ENCODE data around the gene SHROOM1.
"Not testable (repeated sequence)": the region's sequence is repeated elsewhere in the genome, so short reads cannot be mapped to it uniquely, and the experiment has no call there.

SHROOM1 gene

DNA sequence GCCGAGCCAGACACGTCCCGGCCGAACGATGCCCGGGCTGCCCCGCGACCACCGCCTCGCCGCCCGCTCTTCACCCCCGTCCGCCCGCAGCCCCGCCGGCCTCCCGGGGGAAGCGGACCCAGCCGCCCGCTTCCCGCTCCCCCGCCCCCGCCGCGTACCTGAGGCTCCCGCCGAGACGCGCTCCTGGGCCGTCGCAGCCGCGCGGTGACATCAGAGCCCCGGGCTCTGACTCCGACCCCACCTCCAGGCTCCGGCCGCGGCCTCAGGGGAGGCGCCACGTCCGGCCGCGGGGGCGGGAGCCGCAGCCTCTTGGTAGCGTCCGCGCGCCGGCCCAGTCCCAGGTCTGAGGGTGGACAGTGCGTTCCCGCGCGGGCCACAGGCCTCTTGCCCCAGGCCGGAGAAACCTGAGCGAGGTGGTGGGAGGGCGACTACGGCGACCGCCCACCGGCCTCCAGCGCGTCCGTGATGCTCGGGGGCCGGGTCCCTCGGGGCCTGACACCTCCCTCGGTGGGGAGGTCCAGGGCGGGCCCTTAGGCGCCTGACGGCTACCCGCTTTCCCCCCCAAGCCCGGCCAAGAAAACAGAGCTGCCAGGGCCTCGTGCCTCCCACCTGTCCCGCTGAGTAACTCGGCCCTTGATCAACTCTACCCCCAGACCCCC is at the start of gene SHROOM1:
Gene SHROOM1 (minus strand): TSS at position 212 of the 659 bp plus-strand sequence. CDS start 4,507 bp downstream, outside the sequence.
- peak; percentile 65 for DNase-seq

GRCh38 chr5:132877938-132878337 is 47.5 kb upstream of the SHROOM1 start:
- DNase-seq, result no peak

DNA sequence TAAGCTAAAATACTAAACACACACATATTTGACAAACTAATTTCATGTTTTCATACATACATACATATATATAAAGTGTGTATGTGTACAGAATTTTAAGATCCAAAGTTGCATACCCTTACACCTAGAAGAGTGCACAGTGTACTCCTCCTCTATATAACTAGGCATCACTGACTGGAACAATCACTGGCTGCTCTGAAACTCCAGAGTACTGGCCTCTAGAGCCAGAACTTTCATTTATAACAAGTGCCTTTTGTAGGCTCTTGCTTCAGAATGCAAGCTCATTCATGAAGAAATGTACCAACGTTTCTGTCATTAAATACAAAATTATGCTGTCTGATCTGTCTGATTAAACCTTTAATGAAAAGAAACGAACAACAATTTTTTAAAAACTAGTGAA is 47.0 kb upstream of the SHROOM1 start:
- no peak for DNase-seq

DNA sequence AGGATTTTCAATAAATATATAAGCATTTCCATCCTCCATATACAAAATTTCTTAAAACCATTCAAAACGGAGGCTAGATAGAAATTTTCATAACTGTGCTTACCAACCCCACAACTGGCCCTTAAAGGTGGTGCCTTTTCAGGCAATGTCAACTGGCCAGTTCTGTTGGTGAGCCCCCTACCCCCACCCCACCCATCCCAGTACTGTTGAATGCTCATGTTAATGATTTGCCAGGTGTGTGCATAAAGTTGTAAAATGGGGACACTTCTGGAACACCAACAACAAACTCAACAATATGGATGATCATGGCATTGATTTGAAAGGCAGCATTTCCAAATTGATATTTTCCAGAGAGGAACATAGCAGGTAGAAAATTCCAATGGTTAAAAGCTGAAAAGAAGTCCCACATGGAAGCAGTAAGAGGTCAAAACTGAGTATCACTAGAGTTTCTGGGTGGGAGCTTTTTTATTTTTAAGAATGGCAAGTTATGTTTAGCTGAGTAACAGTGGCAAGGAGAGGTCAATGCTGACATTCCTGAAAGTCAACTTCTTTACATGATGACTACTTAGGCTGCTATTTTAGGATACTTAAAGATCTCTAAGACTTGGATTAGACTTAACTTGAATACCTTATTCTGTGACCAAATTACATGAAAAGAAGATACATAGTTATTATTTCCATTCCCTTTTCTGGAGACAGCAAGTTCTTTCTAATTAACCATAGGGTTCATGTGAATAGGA is 45.7 kb upstream of the SHROOM1 start:
- DNase-seq, result no peak

DNA sequence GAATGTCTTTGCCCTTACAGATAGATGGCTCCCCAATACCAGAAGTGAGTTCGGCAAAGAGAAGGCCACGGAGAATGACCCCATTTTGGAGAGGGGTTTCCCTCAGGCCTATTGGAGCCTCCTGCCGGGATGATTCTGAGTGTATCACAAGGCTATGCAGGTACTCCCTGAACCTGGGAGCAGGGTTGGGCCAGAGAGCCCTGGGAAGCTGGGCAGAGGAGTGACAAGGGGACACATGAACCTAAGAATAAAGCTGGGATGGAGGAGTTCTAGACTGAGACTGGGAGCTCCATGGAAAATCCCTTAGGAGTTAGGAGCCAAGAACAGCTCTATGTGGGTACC is 43.5 kb upstream of the SHROOM1 start:
- no peak for DNase-seq

DNA sequence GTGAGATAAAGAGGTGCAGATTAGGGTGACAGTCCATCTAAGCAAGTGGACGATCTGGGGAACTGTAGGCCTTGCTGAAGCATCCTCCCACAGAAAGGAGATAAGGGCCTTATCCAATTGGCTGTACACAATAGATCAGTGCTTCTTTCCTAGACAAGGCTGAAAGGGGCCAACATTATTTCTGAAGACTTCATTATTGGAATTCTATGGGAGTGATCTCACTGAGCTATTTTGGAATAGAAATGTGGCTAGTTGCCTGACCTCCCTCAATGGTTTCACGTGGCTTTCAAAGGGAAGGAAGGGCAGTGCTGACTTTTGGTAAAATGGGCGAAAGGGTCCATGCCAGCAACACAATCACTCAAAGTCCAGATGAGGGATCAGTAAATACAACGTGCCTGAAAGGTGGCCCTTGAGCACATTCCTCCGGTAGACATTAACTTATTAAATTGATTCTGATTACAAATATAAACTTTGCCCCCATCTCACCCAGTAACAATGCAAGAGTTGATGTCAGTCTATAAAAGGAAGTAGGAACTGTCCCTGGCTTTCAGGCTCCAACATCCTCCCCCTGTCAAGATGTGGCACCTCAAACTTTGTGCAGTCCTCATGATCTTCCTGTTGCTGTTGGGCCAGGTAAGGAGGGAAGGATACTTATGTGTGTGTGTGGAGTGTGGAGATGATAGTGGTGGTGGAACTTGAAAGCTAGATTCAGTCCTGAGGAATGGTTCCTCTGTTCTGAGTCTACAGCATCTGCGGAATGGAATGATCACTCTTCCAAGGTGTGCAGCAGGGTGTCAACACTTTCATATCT is 42.9 kb upstream of the SHROOM1 start, which contains the start of gene LEAP2:
Gene LEAP2 (plus strand): TSS at position 550 of the 811 bp plus-strand sequence. CDS start 27 bp downstream, at position 577.
- DNase-seq, result no peak

DNA sequence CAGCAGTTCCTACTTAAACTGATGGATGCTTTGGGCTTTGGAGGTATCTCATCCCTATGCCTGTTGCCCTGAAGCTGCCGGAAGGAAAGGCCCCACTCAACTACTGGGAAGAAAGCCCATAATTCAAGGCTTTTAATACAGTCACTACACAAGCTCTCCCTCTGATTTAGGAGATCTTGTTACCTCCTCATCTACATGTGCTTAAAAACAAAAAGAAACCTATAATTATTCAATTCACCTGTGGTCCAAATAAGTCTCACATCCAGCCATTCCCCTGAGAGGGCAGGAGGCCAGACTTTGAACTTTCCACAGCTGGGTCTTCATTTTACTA is 42.3 kb upstream of the SHROOM1 start:
- DNase-seq, result no peak

GRCh38 chr5:132871459-132872284 is 41.2 kb upstream of the SHROOM1 start:
- no peak for DNase-seq

DNA sequence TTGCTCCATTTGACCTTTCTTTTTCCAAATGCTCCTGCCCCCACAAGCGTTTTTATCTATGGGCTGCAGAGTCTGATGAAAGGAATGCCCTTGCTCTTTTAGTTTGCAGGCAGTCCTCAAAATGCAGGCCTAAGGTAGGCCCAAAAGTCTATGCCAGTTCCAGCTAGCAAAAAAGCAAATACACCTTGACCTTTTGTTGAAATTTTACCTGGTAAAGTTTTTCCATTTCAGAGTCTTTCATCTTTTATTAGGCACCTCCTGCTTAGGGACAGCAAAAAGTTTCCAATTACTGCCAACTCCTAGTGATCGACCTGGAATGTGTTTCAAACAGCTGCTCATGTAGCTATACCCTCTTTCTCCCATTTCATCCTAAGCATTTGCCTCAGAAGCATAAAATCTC is 40.4 kb upstream of the SHROOM1 start:
- no peak for DNase-seq

DNA sequence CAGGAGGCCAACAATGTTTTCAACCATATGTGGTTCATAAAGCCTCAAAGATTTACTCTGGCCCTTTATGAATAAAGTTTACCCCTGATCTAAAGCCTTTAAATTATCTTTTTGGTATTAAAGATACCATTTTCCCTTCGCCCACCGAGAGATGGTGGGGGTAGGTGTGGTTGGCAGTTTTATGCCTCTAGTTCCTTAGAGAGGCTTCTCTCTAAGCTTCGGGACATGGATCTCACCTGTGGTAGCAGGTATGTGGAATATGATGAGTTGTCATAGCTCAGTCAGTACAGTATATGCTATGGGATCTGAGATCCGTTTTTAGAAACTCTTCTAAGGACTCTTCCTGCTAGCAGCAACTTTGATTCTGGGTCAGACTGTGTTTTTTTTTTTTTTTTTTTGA is 38.3 kb upstream of the SHROOM1 start:
- no peak for DNase-seq

DNA sequence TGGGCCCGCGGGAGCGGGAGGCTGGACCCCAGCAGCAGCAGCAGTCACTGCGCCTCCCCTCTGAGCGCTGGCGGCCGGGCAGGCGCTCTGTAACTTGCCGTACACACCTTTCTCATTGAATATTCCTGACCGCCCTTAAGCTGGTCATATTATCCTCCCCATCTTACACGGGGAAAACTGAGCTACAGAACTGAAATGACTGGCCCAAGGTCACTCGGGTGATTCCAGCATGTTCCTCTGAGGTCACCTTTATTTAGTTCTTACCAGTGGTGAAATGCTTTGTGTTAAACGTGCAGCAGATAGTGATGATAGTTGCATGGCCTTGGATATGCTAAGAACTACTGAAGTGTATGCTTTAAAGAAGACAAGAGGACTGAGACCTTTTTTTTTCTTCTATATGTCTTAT is 36.6 kb upstream of the SHROOM1 start:
- no peak for DNase-seq

- peak; percentile 98 for DNase-seq
These were observed 36.0 kb upstream of the SHROOM1 start, which contains the start of the genes GDF9 and UQCRQ for GRCh38 chr5:132866342-132867045. TSS of gene GDF9 (minus strand) at chr5:132866469. CDS start at chr5:132864533, 1,936 bp downstream. TSS of gene UQCRQ (plus strand) at chr5:132866642. CDS start at chr5:132866882, 240 bp downstream.

GRCh38 chr5:132865668-132866341 is 35.4 kb upstream of the SHROOM1 start:
- DNase-seq, result no peak

DNA sequence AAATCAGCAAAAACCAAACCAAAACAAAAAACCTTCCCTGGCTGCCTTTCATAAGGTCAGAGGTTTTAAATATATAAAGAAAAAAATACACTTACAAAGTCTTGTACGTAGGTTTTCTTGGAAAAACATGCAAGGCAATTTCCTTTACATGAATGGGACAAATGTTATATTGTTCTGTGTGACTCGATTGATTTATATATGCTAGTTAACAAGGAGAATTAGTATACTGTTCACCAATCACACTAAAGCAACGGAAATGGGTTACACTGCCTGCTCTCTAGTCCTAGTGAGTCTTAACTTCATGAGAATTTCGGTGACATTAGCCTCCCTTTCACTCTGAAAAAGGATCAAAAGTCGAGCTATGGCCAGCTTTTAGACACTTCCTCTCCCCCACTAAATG is 30.3 kb upstream of the SHROOM1 start:
- no peak for DNase-seq

- no peak for DNase-seq
These were observed 29.5 kb upstream of the SHROOM1 start for GRCh38 chr5:132859889-132860437.

GRCh38 chr5:132856011-132856410 is 25.6 kb upstream of the SHROOM1 start:
- DNase-seq, result no peak

DNA sequence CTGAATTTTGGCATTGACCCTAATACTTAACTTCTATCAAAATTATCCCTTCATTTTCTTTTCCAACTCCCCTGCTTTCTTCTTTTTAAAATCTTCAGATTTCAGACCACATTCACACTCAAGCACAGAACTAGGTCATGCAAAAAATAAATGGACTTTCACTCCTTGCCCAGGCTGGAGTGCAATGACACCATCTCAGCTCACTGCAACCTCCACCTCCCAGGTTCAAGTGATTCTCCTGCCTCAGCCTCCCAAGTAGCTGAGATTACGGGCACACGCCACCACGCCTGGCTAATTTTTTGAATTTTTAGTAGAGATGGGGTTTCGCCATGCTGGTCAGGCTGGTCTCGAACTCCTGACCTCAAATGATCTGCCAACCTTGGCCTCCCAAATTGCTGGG is 24.5 kb upstream of the SHROOM1 start:
- DNase-seq, result not testable (repeated sequence)

DNA sequence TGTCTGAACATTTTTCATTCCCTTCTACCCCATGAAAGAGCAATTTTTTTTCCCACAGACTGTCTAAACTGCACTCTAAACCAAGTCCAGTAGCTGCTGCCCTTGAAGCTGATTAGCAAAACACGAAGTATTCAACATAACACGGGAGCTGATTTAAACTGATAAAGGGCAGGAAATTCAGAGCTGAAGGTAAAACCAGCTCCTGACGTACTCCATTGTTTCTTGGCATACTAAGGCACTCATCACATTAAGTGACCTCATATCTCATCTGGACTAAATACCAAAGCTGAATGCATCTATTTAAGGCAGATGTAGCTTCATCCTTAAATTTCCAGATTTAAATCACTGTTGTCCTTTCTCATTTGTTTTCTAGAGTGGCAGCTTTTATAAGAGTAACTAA is 23.9 kb upstream of the SHROOM1 start:
- no peak for DNase-seq

DNA sequence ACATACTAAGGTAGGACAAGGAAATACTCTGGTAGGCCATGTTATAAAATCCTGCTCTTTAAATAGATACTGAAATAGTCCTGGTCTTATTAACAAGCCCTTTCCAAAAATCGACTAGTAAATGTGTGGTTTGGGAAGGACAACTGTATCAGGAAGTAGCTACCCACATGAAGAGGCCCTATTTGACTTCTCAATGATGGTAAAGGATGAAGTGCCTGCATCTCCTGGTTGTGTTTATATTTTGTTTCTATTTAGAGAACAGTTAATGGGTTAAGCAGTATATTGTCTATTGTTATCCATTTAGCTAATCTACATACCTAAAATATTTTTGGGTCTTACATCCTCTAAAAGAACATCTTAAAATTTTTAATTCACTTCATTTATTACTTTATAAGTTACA is 23.3 kb upstream of the SHROOM1 start:
- no peak for DNase-seq

DNA sequence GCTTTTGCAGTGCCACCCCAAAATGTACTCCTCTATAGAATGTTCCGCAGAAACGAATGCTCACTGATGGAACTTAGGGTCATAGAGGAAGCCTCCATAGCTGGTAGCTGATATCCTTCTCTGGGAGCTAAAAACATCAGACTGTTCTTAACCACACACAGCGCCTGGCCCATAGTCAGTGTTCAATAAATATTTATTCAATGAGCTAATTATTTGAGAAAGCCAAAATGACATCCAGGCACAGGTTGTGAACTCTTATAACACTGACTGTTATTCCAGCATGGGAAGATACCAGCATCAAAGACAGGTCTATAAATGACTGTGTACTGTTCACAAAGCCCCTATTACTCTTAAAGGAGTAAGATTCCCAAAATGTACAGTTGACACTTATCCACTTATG is 22.9 kb upstream of the SHROOM1 start:
- no peak for DNase-seq

DNA sequence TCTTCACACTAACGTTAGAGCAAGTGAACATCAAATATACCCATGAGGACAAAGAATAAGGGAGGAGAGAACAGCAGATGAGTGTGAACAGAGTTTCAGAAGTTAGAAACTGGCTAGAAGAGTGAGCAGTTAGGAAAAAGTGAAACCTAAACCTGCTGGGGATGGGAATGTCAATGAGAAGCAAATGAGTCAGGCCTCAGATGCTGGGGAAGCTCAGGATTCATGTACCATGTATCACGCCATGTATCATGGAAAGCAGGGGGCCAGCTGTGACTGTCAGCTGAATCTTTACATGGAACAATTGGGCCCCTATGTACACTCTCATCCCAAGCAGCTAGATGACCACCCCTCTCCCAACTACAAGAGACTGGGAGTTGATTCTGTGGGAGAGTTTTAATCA is 19.6 kb upstream of the SHROOM1 start:
- DNase-seq, result no peak

Data from retina (tissue), 1 donor.